H1 (cell line): ENCODE data around the gene TTC13. TPM values are rescaled to one million over a fixed set of nuclear protein-coding genes. Genes with fewer than 3 reads are reported as not detected.

Source experiments
- CTCF ChIA-PET: fragments of 300-600 bp; sonication (Branson Sonifier 250); formaldehyde crosslinking; loops from one replicate; lab custom pipeline; 2021; ENCODE audit not compliant: partially characterized antibody; lab: Charles Lee
- POLR2A ChIA-PET: fragments of 300-600 bp; sonication (Branson Sonifier 250); formaldehyde crosslinking; loops from one replicate; lab custom pipeline; 2021; ENCODE audit warnings: inconsistent platforms; ENCODE audit not compliant: partially characterized antibody; lab: Charles Lee
- DNase-seq, 2 experiments: peaks; one replicate each; pipeline versions ENCODE4 v3.0.0 to v3.0.0-alpha.2; 2010 to 2022; ENCODE audit warnings: low spot score in 2 of 2, low read depth in 1 of 2, mixed read lengths in 1 of 2
- FAIRE-seq: peaks from 2 replicates; lab custom pipeline; 2011; peaks lifted over from hg19 to GRCh38; lab: Jason Lieb, UNC
- H2AFZ ChIP-seq: 2 replicates; pipeline ENCODE4 v1.8.1; 2012; ENCODE audit warnings: low read length, inconsistent platforms
- H2AK5ac ChIP-seq: 2 replicates; pipeline ENCODE4 v1.6.1; 2013; ENCODE audit warnings: low read depth, low read length
- H2BK120ac ChIP-seq: replicated peaks from 2 replicates; pipeline ENCODE3; 2013; ENCODE audit warnings: low read depth, low read length, inconsistent platforms
- H2BK12ac ChIP-seq: 2 replicates; pipeline ENCODE4 v1.6.1; 2013; ENCODE audit warnings: low read depth, low read length
- H2BK15ac ChIP-seq: 2 replicates; pipeline ENCODE4 v1.6.1; 2013; ENCODE audit warnings: low read length
- H2BK20ac ChIP-seq: 2 replicates; pipeline ENCODE4 v1.6.1; 2013; ENCODE audit warnings: low read length
- H2BK5ac ChIP-seq: 2 replicates; pipeline ENCODE4 v1.6.1; 2013; ENCODE audit warnings: low read depth, low read length
- H3K14ac ChIP-seq: 2 replicates; pipeline ENCODE4 v1.6.1; 2013; ENCODE audit warnings: inconsistent platforms; ENCODE audit not compliant: insufficient read length
- H3K18ac ChIP-seq: 2 replicates; pipeline ENCODE4 v1.6.1; 2013; ENCODE audit warnings: low read length; ENCODE audit errors: extremely low read depth
- H3K23ac ChIP-seq: 2 replicates; pipeline ENCODE4 v1.6.1; 2013; ENCODE audit warnings: inconsistent platforms; ENCODE audit not compliant: insufficient read length
- H3K23me2 ChIP-seq: 2 replicates; pipeline ENCODE4 v1.6.1; 2013; ENCODE audit warnings: low read depth, low read length
- H3K27ac ChIP-seq: 2 replicates; pipeline ENCODE4 v1.6.1; 2011; ENCODE audit warnings: low read depth, low read length, inconsistent platforms
- H3K27me3 ChIP-seq, 4 experiments: replicated peaks in 1 of 4; 1 replicate in 1 of 4; 2 replicates in 3 of 4; pipeline versions ENCODE4 v1.6.1 to v1.8.1; 2011 to 2013; ENCODE audit warnings: low read length in 3 of 4, mild to moderate bottlenecking in 3 of 4, inconsistent platforms in 2 of 4, mixed read lengths in 2 of 4, moderate library complexity in 1 of 4; ENCODE audit not compliant: control insufficient read depth in 3 of 4, insufficient read depth in 3 of 4; ENCODE audit errors: extremely low read depth in 1 of 4
- H3K36me3 ChIP-seq, 4 experiments: 2 replicates each; pipeline versions ENCODE4 v1.6.1 to v1.8.1; 2011 to 2013; ENCODE audit warnings: mild to moderate bottlenecking in 4 of 4, low read length in 3 of 4, moderate library complexity in 2 of 4, control low read depth in 1 of 4, inconsistent platforms in 1 of 4; ENCODE audit not compliant: insufficient read depth in 4 of 4, control insufficient read depth in 2 of 4
- H3K4ac ChIP-seq: replicated peaks from 2 replicates; pipeline ENCODE3; 2013; ENCODE audit warnings: low read length, low read depth, mixed read lengths, inconsistent platforms; ENCODE audit not compliant: insufficient read length
- H3K4me1 ChIP-seq, 4 experiments: replicated peaks in 1 of 4; 1 replicate in 1 of 4; 2 replicates in 3 of 4; pipeline versions ENCODE4 v1.6.1 to v1.8.1; 2011 to 2013; ENCODE audit warnings: low read length in 3 of 4, inconsistent platforms in 2 of 4, mixed read lengths in 1 of 4; ENCODE audit not compliant: insufficient read depth in 4 of 4, control insufficient read depth in 3 of 4
- H3K4me2 ChIP-seq, 2 experiments: 2 replicates each; pipeline versions ENCODE4 v1.6.1 to v1.8.1; 2011 to 2013; ENCODE audit warnings: low read depth in 2 of 2, low read length in 2 of 2, control low read depth in 1 of 2, inconsistent platforms in 1 of 2, mild to moderate bottlenecking in 1 of 2; ENCODE audit not compliant: insufficient read depth in 1 of 2
- H3K4me3 ChIP-seq, 4 experiments: fragments of 200-600, 300-600 bp in 1 of 4; sonication (generic), shearing (Covaris generic), sonication (Bioruptor Twin) in 1 of 4; 2 replicates each; pipeline versions ENCODE4 v1.5.1 to v1.8.1; 2011 to 2016; ENCODE audit warnings: low read length in 4 of 4, low read depth in 3 of 4, control low read depth in 2 of 4, inconsistent platforms in 2 of 4, mild to moderate bottlenecking in 2 of 4, mixed read lengths in 1 of 4, moderate library complexity in 1 of 4; ENCODE audit not compliant: insufficient read depth in 2 of 4; ENCODE audit errors: extremely low read depth in 1 of 4
- H3K56ac ChIP-seq: replicated peaks from 2 replicates; pipeline ENCODE3; 2013; ENCODE audit warnings: low read depth, mild to moderate bottlenecking, mixed read lengths, low read length, inconsistent platforms; ENCODE audit not compliant: insufficient read length
- H3K79me1 ChIP-seq: 2 replicates; pipeline ENCODE4 v1.6.1; 2013; ENCODE audit warnings: low read depth, low read length, control low read depth
- H3K79me2 ChIP-seq, 2 experiments: 2 replicates each; pipeline versions ENCODE4 v1.6.1 to v1.8.1; 2012 to 2013; ENCODE audit warnings: low read length in 2 of 2, mild to moderate bottlenecking in 2 of 2, inconsistent platforms in 1 of 2; ENCODE audit not compliant: insufficient read depth in 2 of 2, control insufficient read depth in 1 of 2
- H3K9ac ChIP-seq, 4 experiments: replicated peaks in 1 of 4; 1 replicate in 1 of 4; 2 replicates in 3 of 4; pipeline versions ENCODE4 v1.6.1 to v1.8.1; 2011 to 2013; ENCODE audit warnings: low read depth in 3 of 4, low read length in 3 of 4, control low read depth in 2 of 4, mild to moderate bottlenecking in 2 of 4, moderate library complexity in 2 of 4, inconsistent platforms in 1 of 4; ENCODE audit errors: extremely low read depth in 1 of 4
- H3K9me3 ChIP-seq, 2 experiments: 2 replicates each; pipeline versions ENCODE4 v1.6.1 to v1.8.1; 2012 to 2013; ENCODE audit warnings: mild to moderate bottlenecking in 2 of 2, moderate library complexity in 2 of 2, control low read depth in 1 of 2, inconsistent platforms in 1 of 2, low read depth in 1 of 2, low read length in 1 of 2, mixed read lengths in 1 of 2; ENCODE audit not compliant: insufficient read depth in 2 of 2
- H4K20me1 ChIP-seq, 2 experiments: replicated peaks in 1 of 2; 2 replicates each; pipeline versions ENCODE3 to v1.8.1; 2011 to 2013; ENCODE audit warnings: inconsistent platforms in 2 of 2, low read length in 2 of 2, mild to moderate bottlenecking in 1 of 2; ENCODE audit not compliant: insufficient read depth in 2 of 2, control insufficient read depth in 1 of 2
- H4K5ac ChIP-seq: 2 replicates; pipeline ENCODE4 v1.6.1; 2013; ENCODE audit warnings: low read length, low read depth, mixed read lengths, inconsistent platforms; ENCODE audit not compliant: insufficient read length
- H4K8ac ChIP-seq: 2 replicates; pipeline ENCODE4 v1.8.0; 2013; ENCODE audit warnings: mild to moderate bottlenecking, moderate library complexity, low read length, inconsistent platforms; ENCODE audit not compliant: insufficient read depth; ENCODE audit errors: extremely low read depth
- H4K91ac ChIP-seq: replicated peaks from 2 replicates; pipeline ENCODE3; 2013; ENCODE audit warnings: low read length, mixed read lengths, inconsistent platforms; ENCODE audit not compliant: insufficient read length
- CREB1 ChIP-seq: IDR thresholded peaks from 2 replicates; pipeline ENCODE4 v1.6.1; 2012; ENCODE audit warnings: inconsistent platforms
- GTF2F1 ChIP-seq: IDR thresholded peaks from 2 replicates; pipeline ENCODE4 v1.6.1; 2012; ENCODE audit warnings: low read depth, low read length, improper control_type of control experiment, borderline replicate concordance
- POU5F1 ChIP-seq: IDR thresholded peaks from 2 replicates; pipeline ENCODE4 v1.6.1; 2011; ENCODE audit warnings: low read depth, mild to moderate bottlenecking, low read length, moderate library complexity
- SP2 ChIP-seq: IDR thresholded peaks from 2 replicates; pipeline ENCODE4 v1.6.1; 2012; ENCODE audit warnings: mild to moderate bottlenecking, low read length, inconsistent platforms
- YY1 ChIP-seq: IDR thresholded peaks from 2 replicates; pipeline ENCODE4 v1.6.1; 2011; ENCODE audit warnings: low read depth, mild to moderate bottlenecking, low read length
- WGBS, 2 experiments: shearing (Covaris generic) in 1 of 2; methylation state at CpG; one replicate each; pipeline versions ENCODE4 v1.1.6 to v1.1.7; 2013 to 2015; ENCODE audit warnings: low lambda C conversion rate in 2 of 2, mixed read lengths in 2 of 2, inconsistent platforms in 1 of 2, low coverage in 1 of 2, missing lambda C conversion rate in 1 of 2; ENCODE audit not compliant: insufficient replicate concordance in 2 of 2, insufficient coverage in 1 of 2, insufficient read length in 1 of 2; ENCODE audit errors: extremely low coverage in 1 of 2, missing lambda C conversion rate in 1 of 2; 5-methylcytosine and 5-hydroxymethylcytosine counted together
- polyA plus RNA-seq, 7 experiments: library from polyadenylated mRNA; depleted of rRNA in 3 of 7; stranded (reverse) in 5 of 7; unstranded in 2 of 7; fragments of >200 nt in 5 of 7; fragments of 200-250 nt in 2 of 7; gene quantifications; 1 replicate in 5 of 7; 2 replicates in 1 of 7; 4 replicates in 1 of 7; pipeline versions ENCODE4 v1.2.1 to v1.2.3, GENCODE V29; 2011 to 2013; ENCODE audit warnings: missing spikeins in 2 of 7, mixed read lengths in 2 of 7
- total RNA-seq: library from RNA; stranded (reverse); fragmentation: NEBNext Ultra II Directional; extraction: Animal tissue kit (Norgen Biotek cat#: 25700); gene quantifications from 2 replicates; pipeline ENCODE4 v1.2.1, GENCODE V29; 2021
- TF ChIP-seq, protein P1 (sequence below): IDR thresholded peaks from 2 replicates; pipeline ENCODE4 v1.6.1; 2011; ENCODE audit warnings: low read depth, mild to moderate bottlenecking, low read length; ENCODE audit not compliant: insufficient read depth

The TTC13 gene
- total and polyA plus RNA-seq, 2 of the 8 experiments (the other 6 are each of a cell fraction or from before 2014, with no cell fraction given) = 3.1 to 7.1 TPM

DNA sequence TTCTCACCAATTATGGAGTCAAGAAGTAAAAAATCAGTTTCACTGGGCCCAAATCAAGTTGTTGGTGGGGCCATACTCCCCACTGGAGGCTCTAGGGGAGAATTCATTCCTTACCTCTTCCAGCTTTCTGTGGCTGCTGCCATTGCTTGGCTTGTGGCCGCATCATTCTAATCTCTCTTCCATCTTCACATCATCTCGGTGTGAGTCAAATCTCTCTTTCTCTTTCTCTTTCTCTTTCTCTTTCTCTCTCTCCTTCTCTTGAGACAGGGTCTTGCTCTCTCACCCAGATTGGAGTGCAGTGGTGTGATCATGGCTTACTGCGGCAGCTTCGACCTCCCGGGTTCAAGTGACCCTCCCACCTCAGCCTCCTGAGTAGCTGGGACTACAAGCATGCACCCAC, 33.3 kb upstream of the TTC13 start:
- Histone ChIP-seq H2AFZ (no peak overlapping the region), H3K23ac (no peak overlapping the region), H3K14ac (no peak overlapping the region), H3K4me1 (no peaks in the 10 kb centered on the region), H2BK20ac (no peak overlapping the region), H3K9me3 (0 out of 4 replicates have a peak, but pooled peaks cover 0 to 2% of the 10 kb centered on the region in 2 experiments), H2AK5ac (no peak overlapping the region), H2BK12ac (no peak overlapping the region), H3K27ac (no peak overlapping the region), H3K23me2 (peaks cover 5% of the 10 kb centered on the region; the same call in 1 of the 2 replicates), H4K20me1 (peaks cover 0 to 4% of the 10 kb centered on the region in 2 experiments), H3K27me3 (no peaks in the 10 kb centered on the region; a peak in 2 of 7 replicates), H3K36me3 (no peaks in the 10 kb centered on the region), H3K18ac (no peak overlapping the region), H3K79me2 (no peaks in the 10 kb centered on the region), H2BK120ac (no peak overlapping the region), H3K4me2 (no peak overlapping the region), H3K4me3 (no peak overlapping the region), H3K79me1 (no peaks in the 10 kb centered on the region), H4K8ac (no peak overlapping the region), H2BK5ac (no peak overlapping the region), H4K5ac (no peak overlapping the region), H3K4ac (no peak overlapping the region), H3K56ac (no peak overlapping the region), H3K9ac (no peak overlapping the region), H4K91ac (no peak overlapping the region), H2BK15ac (no peak overlapping the region)
- DNase-seq = no peak
- FAIRE-seq = no peak
- ChIA-PET POLR2A (no interaction called here), CTCF (no interaction called here)
- TF ChIP-seq YY1 (no peak), GTF2F1 (no peak), POU5F1 (no peak), CREB1 (no peak), SP2 (no peak)
- TF ChIP-seq, protein P1, sequence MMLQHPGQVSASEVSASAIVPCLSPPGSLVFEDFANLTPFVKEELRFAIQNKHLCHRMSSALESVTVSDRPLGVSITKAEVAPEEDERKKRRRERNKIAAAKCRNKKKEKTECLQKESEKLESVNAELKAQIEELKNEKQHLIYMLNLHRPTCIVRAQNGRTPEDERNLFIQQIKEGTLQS = no peak
- 87% methylated on average over 4 of the region's 5 CpGs; no CpG with 5 or more reads in 1 of the 2 experiments for WGBS, 2 experiments
